ENCODE results near the gene KCNQ5.

KCNQ5 gene

GRCh38 chr6:72911463-72912155 is 289.7 kb downstream of the KCNQ5 start:
- DNase-seq (ENCODE audit: low read depth), result no peak

- DNase-seq (ENCODE audit: low read depth), result no peak
Observed at GRCh38 chr6:72913797-72914196, 291.9 kb downstream of the KCNQ5 start.

GRCh38 chr6:72916298-72916697 is 294.4 kb downstream of the KCNQ5 start:
- DNase-seq (ENCODE audit: low read depth), result no peak

- DNase-seq (ENCODE audit: low read depth), result no peak
Observed at GRCh38 chr6:72916906-72917305, 295.0 kb downstream of the KCNQ5 start.

- DNase-seq (ENCODE audit: low read depth), result no peak
Observed at GRCh38 chr6:72922401-72922800, 300.5 kb downstream of the KCNQ5 start.

- no peak for DNase-seq (ENCODE audit: low read depth)
Observed at GRCh38 chr6:72925136-72925535, 303.3 kb downstream of the KCNQ5 start.

GRCh38 chr6:72930556-72931132 is 308.8 kb downstream of the KCNQ5 start:
- DNase-seq (ENCODE audit: low read depth), result no peak

GRCh38 chr6:72931325-72931887 is 309.5 kb downstream of the KCNQ5 start:
- DNase-seq (ENCODE audit: low read depth), result no peak

- no peak for DNase-seq (ENCODE audit: low read depth)
Observed at GRCh38 chr6:72933233-72933632, 311.4 kb downstream of the KCNQ5 start.

- no peak for DNase-seq (ENCODE audit: low read depth)
Observed at GRCh38 chr6:72936766-72937559, 315.1 kb downstream of the KCNQ5 start.

- DNase-seq (ENCODE audit: low read depth), result no peak
Observed at GRCh38 chr6:72938104-72938503, 316.2 kb downstream of the KCNQ5 start.

- DNase-seq (ENCODE audit: low read depth), result no peak
Observed at GRCh38 chr6:72939004-72939403, 317.1 kb downstream of the KCNQ5 start.

- DNase-seq (ENCODE audit: low read depth), result no peak
Observed at GRCh38 chr6:72940265-72940664, 318.4 kb downstream of the KCNQ5 start.

- no peak for DNase-seq (ENCODE audit: low read depth)
Observed at GRCh38 chr6:72941263-72941662, 319.4 kb downstream of the KCNQ5 start.

- no peak for DNase-seq (ENCODE audit: low read depth)
Observed at GRCh38 chr6:72941751-72942150, 319.9 kb downstream of the KCNQ5 start.

- no peak for DNase-seq (ENCODE audit: low read depth)
Observed at GRCh38 chr6:72943699-72944098, 321.8 kb downstream of the KCNQ5 start.

- DNase-seq (ENCODE audit: low read depth), result no peak
Observed at GRCh38 chr6:72944660-72945059, 322.8 kb downstream of the KCNQ5 start.

- DNase-seq (ENCODE audit: low read depth), result no peak
Observed at GRCh38 chr6:72946774-72947173, 324.9 kb downstream of the KCNQ5 start.

GRCh38 chr6:72947534-72947933 is 325.7 kb downstream of the KCNQ5 start:
- DNase-seq (ENCODE audit: low read depth), result no peak

- DNase-seq (ENCODE audit: low read depth), result no peak
Observed at GRCh38 chr6:72948153-72948552, 326.3 kb downstream of the KCNQ5 start.

- no peak for DNase-seq (ENCODE audit: low read depth)
Observed at GRCh38 chr6:72950114-72950860, 328.4 kb downstream of the KCNQ5 start.
